ENCODE results near the gene A3GALT2.

DNA sequence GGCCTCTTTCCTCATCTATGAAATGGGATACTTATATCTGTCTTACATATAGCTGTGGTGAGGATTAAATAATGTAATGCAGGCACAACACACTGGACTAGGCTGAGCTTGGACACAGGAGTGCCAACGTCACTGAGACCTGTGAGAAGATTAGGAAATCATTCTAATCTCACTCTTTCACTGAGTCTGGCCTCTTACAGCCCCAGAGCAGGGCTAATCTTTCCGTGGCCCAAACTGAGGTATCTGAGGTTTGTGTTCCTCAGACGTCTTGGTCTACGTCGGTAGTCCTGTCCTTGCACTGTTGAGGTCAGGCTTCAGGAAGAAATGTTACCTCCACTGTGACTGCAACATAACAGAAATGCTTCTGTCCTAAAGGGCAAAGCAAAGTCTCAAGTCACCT lies 22.6 kb upstream of the A3GALT2 start:
- TF ChIP-seq, protein P1, sequence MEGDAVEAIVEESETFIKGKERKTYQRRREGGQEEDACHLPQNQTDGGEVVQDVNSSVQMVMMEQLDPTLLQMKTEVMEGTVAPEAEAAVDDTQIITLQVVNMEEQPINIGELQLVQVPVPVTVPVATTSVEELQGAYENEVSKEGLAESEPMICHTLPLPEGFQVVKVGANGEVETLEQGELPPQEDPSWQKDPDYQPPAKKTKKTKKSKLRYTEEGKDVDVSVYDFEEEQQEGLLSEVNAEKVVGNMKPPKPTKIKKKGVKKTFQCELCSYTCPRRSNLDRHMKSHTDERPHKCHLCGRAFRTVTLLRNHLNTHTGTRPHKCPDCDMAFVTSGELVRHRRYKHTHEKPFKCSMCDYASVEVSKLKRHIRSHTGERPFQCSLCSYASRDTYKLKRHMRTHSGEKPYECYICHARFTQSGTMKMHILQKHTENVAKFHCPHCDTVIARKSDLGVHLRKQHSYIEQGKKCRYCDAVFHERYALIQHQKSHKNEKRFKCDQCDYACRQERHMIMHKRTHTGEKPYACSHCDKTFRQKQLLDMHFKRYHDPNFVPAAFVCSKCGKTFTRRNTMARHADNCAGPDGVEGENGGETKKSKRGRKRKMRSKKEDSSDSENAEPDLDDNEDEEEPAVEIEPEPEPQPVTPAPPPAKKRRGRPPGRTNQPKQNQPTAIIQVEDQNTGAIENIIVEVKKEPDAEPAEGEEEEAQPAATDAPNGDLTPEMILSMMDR (IDR thresholded peaks at IDR 0.05) = no peak
- TF ChIP-seq POLR2A (IDR thresholded peaks at IDR 0.05) = no peak

Measured in thyroid gland (tissue), 4 donors.